Putamen (tissue), 1 donor: ENCODE measurements around the gene MCCD1.

Source experiments
- DNase-seq: peaks from one replicate; pipeline ENCODE4 v3.0.0-alpha.2; 2016; ENCODE audit warnings: low spot score

Gene MCCD1

DNA sequence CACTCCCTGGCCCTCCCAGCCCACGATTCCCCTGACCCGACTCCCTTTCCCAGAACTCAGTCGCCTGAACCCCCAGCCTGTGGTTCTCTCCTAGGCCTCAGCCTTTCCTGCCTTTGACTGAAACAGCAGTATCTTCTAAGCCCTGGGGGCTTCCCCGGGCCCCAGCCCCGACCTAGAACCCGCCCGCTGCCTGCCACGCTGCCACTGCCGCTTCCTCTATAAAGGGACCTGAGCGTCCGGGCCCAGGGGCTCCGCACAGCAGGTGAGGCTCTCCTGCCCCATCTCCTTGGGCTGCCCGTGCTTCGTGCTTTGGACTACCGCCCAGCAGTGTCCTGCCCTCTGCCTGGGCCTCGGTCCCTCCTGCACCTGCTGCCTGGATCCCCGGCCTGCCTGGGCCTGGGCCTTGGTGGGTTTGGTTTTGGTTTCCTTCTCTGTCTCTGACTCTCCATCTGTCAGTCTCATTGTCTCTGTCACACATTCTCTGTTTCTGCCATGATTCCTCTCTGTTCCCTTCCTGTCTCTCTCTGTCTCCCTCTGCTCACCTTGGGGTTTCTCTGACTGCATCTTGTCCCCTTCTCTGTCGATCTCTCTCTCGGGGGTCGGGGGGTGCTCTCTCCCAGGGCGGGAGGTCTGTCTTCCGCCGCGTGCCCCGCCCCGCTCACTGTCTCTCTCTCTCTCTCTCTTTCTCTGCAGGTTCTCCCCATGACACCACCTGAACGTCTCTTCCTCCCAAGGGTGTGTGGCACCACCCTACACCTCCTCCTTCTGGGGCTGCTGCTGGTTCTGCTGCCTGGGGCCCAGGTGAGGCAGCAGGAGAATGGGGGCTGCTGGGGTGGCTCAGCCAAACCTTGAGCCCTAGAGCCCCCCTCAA, 43.5 kb downstream of the MCCD1 start, which contains the start of gene LTA:
Gene LTA, plus strand, starts transcription at position 249 of the 871 bp plus-strand sequence. Its CDS starts 454 bp downstream, at position 703.
- DNase-seq: no peak

DNA sequence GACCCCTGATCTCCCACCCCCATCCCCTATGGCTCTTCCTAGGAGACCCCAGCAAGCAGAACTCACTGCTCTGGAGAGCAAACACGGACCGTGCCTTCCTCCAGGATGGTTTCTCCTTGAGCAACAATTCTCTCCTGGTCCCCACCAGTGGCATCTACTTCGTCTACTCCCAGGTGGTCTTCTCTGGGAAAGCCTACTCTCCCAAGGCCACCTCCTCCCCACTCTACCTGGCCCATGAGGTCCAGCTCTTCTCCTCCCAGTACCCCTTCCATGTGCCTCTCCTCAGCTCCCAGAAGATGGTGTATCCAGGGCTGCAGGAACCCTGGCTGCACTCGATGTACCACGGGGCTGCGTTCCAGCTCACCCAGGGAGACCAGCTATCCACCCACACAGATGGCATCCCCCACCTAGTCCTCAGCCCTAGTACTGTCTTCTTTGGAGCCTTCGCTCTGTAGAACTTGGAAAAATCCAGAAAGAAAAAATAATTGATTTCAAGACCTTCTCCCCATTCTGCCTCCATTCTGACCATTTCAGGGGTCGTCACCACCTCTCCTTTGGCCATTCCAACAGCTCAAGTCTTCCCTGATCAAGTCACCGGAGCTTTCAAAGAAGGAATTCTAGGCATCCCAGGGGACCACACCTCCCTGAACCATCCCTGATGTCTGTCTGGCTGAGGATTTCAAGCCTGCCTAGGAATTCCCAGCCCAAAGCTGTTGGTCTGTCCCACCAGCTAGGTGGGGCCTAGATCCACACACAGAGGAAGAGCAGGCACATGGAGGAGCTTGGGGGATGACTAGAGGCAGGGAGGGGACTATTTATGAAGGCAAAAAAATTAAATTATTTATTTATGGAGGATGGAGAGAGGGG, 44.7 kb downstream of the MCCD1 start:
- DNase-seq: no peak

DNA sequence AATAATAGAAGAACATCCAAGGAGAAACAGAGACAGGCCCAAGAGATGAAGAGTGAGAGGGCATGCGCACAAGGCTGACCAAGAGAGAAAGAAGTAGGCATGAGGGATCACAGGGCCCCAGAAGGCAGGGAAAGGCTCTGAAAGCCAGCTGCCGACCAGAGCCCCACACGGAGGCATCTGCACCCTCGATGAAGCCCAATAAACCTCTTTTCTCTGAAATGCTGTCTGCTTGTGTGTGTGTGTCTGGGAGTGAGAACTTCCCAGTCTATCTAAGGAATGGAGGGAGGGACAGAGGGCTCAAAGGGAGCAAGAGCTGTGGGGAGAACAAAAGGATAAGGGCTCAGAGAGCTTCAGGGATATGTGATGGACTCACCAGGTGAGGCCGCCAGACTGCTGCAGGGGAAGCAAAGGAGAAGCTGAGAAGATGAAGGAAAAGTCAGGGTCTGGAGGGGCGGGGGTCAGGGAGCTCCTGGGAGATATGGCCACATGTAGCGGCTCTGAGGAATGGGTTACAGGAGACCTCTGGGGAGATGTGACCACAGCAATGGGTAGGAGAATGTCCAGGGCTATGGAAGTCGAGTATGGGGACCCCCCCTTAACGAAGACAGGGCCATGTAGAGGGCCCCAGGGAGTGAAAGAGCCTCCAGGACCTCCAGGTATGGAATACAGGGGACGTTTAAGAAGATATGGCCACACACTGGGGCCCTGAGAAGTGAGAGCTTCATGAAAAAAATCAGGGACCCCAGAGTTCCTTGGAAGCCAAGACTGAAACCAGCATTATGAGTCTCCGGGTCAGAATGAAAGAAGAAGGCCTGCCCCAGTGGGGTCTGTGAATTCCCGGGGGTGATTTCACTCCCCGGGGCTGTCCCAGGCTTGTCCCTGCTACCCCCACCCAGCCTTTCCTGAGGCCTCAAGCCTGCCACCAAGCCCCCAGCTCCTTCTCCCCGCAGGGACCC, 45.6 kb downstream of the MCCD1 start:
- DNase-seq: no peak

DNA sequence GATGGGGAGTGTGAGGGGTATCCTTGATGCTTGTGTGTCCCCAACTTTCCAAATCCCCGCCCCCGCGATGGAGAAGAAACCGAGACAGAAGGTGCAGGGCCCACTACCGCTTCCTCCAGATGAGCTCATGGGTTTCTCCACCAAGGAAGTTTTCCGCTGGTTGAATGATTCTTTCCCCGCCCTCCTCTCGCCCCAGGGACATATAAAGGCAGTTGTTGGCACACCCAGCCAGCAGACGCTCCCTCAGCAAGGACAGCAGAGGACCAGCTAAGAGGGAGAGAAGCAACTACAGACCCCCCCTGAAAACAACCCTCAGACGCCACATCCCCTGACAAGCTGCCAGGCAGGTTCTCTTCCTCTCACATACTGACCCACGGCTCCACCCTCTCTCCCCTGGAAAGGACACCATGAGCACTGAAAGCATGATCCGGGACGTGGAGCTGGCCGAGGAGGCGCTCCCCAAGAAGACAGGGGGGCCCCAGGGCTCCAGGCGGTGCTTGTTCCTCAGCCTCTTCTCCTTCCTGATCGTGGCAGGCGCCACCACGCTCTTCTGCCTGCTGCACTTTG, 46.7 kb downstream of the MCCD1 start, which contains the start of gene TNF:
Gene TNF, plus strand, starts transcription at position 231 of the 567 bp plus-strand sequence. Its CDS starts 177 bp downstream, at position 408.
- DNase-seq: no peak

DNA sequence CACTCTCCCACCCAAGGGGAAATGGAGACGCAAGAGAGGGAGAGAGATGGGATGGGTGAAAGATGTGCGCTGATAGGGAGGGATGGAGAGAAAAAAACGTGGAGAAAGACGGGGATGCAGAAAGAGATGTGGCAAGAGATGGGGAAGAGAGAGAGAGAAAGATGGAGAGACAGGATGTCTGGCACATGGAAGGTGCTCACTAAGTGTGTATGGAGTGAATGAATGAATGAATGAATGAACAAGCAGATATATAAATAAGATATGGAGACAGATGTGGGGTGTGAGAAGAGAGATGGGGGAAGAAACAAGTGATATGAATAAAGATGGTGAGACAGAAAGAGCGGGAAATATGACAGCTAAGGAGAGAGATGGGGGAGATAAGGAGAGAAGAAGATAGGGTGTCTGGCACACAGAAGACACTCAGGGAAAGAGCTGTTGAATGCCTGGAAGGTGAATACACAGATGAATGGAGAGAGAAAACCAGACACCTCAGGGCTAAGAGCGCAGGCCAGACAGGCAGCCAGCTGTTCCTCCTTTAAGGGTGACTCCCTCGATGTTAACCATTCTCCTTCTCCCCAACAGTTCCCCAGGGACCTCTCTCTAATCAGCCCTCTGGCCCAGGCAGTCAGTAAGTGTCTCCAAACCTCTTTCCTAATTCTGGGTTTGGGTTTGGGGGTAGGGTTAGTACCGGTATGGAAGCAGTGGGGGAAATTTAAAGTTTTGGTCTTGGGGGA, 47.4 kb downstream of the MCCD1 start:
- DNase-seq: no peak

DNA sequence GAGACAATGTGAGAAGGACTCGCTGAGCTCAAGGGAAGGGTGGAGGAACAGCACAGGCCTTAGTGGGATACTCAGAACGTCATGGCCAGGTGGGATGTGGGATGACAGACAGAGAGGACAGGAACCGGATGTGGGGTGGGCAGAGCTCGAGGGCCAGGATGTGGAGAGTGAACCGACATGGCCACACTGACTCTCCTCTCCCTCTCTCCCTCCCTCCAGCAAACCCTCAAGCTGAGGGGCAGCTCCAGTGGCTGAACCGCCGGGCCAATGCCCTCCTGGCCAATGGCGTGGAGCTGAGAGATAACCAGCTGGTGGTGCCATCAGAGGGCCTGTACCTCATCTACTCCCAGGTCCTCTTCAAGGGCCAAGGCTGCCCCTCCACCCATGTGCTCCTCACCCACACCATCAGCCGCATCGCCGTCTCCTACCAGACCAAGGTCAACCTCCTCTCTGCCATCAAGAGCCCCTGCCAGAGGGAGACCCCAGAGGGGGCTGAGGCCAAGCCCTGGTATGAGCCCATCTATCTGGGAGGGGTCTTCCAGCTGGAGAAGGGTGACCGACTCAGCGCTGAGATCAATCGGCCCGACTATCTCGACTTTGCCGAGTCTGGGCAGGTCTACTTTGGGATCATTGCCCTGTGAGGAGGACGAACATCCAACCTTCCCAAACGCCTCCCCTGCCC, 48.3 kb downstream of the MCCD1 start:
- DNase-seq: no peak

DNA sequence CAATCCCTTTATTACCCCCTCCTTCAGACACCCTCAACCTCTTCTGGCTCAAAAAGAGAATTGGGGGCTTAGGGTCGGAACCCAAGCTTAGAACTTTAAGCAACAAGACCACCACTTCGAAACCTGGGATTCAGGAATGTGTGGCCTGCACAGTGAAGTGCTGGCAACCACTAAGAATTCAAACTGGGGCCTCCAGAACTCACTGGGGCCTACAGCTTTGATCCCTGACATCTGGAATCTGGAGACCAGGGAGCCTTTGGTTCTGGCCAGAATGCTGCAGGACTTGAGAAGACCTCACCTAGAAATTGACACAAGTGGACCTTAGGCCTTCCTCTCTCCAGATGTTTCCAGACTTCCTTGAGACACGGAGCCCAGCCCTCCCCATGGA, 48.8 kb downstream of the MCCD1 start:
- DNase-seq: no peak

DNA sequence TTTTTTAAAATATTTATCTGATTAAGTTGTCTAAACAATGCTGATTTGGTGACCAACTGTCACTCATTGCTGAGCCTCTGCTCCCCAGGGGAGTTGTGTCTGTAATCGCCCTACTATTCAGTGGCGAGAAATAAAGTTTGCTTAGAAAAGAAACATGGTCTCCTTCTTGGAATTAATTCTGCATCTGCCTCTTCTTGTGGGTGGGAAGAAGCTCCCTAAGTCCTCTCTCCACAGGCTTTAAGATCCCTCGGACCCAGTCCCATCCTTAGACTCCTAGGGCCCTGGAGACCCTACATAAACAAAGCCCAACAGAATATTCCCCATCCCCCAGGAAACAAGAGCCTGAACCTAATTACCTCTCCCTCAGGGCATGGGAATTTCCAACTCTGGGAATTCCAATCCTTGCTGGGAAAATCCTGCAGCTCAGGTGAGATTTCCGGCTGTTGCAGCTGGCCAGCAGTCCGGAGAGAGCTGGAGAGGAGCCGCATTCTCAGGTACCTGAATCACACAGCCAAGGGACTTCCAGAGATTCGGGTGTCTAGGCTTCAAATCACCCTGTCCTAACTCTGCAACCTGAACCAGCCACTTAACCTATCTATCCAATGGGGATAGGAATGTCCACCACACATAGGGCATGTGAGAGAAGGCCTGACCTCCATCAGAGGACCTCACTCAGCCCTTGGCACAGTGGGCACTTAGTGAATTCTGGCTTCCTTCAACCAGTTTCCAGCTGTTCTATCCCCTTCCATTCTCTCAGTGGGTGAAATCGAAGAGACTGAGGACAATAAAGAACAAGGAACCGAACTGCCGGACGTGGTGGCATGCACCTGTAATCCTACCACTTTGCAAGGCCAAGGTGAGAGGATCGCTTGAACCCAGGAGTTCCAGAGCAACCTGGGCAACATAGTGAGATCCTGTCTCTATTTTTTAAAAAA, 49.7 kb downstream of the MCCD1 start:
- DNase-seq: no peak

DNA sequence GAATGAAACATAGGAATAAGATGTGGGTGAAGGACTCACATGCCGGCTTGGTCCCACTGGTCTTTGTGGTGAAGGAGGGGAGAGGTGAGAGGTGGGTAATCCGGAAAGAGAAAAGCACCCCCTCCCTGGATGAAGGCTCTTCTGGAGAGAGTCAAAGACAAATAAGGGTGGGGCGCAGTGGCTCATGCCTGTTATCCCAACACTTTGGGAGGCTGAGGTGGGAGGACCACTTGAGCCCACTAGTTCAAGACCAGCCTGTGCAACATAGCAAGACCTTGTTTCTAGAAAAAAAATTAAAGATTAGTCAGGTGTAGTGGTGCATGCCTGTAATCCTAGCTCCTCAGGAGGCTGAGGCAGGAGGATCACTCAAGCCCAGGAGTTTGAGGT, 50.4 kb downstream of the MCCD1 start:
- no peak for DNase-seq
